SW 1271 (cell line): ENCODE measurements around the gene SLC25A22.
A peak's percentile ranks its signal among the peaks of the same experiment; 100 is the strongest.

Experiments used
- DNase-seq, 2 experiments: peaks; one replicate each; lab custom pipeline; 2025; lab: John Stamatoyannopoulos, UW

Gene SLC25A22

GRCh38 chr11:788953-789940, 8.8 kb downstream of the SLC25A22 start:
- no peak for DNase-seq

- DNase-seq = no peak
Measured at GRCh38 chr11:788009-788640, 10.0 kb downstream of the SLC25A22 start.

- no peak for DNase-seq
Measured at GRCh38 chr11:787084-787675, 10.9 kb downstream of the SLC25A22 start.

GRCh38 chr11:786235-787083, 11.6 kb downstream of the SLC25A22 start:
- no peak for DNase-seq

- no peak for DNase-seq
Measured at GRCh38 chr11:783581-784015, 14.5 kb downstream of the SLC25A22 start.

GRCh38 chr11:782264-783174, 15.6 kb downstream of the SLC25A22 start:
- DNase-seq = no peak

GRCh38 chr11:779955-780532, 18.0 kb downstream of the SLC25A22 start:
- DNase-seq = no peak

- DNase-seq = no peak
Measured at GRCh38 chr11:778976-779954, 18.8 kb downstream of the SLC25A22 start.

- DNase-seq = peak; percentile 69 to 81
Measured at GRCh38 chr11:777288-778255, 20.5 kb downstream of the SLC25A22 start, which contains the start of gene GATD1. Gene GATD1, minus strand, starts transcription at chr11:777487. Its CDS starts 25 bp downstream, at chr11:777462.

- peak in 1 of 2 experiments; percentile 50 for DNase-seq
Measured at GRCh38 chr11:776561-777287, 21.4 kb downstream of the SLC25A22 start.

GRCh38 chr11:776263-776560, 21.9 kb downstream of the SLC25A22 start:
- DNase-seq = no peak

GRCh38 chr11:774873-775592, 23.0 kb downstream of the SLC25A22 start:
- no peak for DNase-seq

GRCh38 chr11:773830-774229, 24.3 kb downstream of the SLC25A22 start:
- no peak for DNase-seq

GRCh38 chr11:773425-773824, 24.7 kb downstream of the SLC25A22 start:
- no peak for DNase-seq

GRCh38 chr11:772429-773390, 25.4 kb downstream of the SLC25A22 start:
- DNase-seq = no peak
